AG04449 (cell line): ENCODE data around the gene ANKRD29.

Experiments used
- CTCF ChIA-PET: fragments of 350-600 bp; formaldehyde crosslinking; extraction: SDS; loops from one replicate; lab custom pipeline; 2021; ENCODE audit warnings: antibody characterized with exemption; lab: Yijun Ruan, JAX
- POLR2A ChIA-PET: fragments of 400-600, 350-600 bp; formaldehyde crosslinking; extraction: SDS; loops from one replicate; lab custom pipeline; 2020; ENCODE audit warnings: antibody characterized with exemption, inconsistent platforms; lab: Yijun Ruan, JAX
- DNase-seq: peaks from one replicate; pipeline ENCODE4 v3.0.0-alpha.2; 2010; ENCODE audit warnings: low read depth, low spot score
- H3K4me3 ChIP-seq: 2 replicates; pipeline ENCODE4 v1.5.1; 2011; ENCODE audit warnings: low read depth, mild to moderate bottlenecking, control low read depth, low read length
- TF ChIP-seq, protein P1 (sequence below): IDR thresholded peaks from one replicate; pipeline ENCODE4 v1.5.1; 2011; ENCODE audit warnings: mild to moderate bottlenecking, moderate library complexity, low read length, control low read depth, inconsistent platforms; ENCODE audit not compliant: insufficient read depth; ENCODE audit errors: missing control alignments

Gene ANKRD29

DNA sequence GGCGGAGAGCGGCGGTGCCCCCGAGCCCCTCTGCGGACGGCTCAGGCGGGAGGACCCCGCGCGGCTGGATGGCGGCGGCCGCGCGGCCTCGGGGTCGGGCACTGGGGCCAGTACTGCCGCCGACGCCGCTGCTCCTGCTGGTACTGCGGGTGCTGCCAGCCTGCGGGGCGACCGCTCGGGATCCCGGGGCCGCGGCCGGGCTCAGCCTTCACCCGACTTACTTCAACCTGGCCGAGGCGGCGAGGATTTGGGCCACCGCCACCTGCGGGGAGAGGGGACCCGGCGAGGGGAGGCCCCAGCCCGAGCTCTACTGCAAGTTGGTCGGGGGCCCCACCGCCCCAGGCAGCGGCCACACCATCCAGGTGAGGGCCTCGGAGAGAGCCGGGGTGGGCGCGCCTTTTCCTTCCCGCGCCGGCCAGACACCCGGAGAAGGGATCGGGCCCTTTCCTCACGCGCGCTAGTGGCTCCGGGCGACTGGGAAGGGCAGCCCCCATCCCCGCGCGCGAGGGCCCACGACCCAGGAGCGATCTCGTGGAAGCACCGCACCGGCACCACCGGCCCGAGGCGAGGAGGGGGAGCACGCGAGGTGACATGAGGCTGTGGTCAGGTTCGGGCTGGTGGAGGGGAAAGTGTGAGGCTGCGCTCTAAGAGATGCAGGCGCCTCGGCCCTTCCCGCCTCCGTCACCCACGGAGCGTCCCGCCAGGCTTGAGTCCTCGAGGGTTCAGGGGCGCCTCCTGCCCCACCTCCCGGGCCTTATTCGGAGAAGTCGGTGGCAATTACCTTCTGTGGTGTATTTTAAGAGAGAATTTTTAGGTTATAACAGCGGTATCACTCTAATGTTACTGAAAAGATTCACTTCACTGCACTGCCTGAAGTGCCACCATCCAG, 27.1 kb upstream of the ANKRD29 start:
- peak overlapping the region; percentile 52 for H3K4me3 ChIP-seq
- DNase-seq, result no peak
- CTCF ChIA-PET, result interaction anchor here (1.9 kb wide), 1 partner anchor 13 kb away, joined by 9 read pairs; no protein-coding TSS in a partner anchor
- POLR2A ChIA-PET, result no interaction called here
- TF ChIP-seq, protein P1, sequence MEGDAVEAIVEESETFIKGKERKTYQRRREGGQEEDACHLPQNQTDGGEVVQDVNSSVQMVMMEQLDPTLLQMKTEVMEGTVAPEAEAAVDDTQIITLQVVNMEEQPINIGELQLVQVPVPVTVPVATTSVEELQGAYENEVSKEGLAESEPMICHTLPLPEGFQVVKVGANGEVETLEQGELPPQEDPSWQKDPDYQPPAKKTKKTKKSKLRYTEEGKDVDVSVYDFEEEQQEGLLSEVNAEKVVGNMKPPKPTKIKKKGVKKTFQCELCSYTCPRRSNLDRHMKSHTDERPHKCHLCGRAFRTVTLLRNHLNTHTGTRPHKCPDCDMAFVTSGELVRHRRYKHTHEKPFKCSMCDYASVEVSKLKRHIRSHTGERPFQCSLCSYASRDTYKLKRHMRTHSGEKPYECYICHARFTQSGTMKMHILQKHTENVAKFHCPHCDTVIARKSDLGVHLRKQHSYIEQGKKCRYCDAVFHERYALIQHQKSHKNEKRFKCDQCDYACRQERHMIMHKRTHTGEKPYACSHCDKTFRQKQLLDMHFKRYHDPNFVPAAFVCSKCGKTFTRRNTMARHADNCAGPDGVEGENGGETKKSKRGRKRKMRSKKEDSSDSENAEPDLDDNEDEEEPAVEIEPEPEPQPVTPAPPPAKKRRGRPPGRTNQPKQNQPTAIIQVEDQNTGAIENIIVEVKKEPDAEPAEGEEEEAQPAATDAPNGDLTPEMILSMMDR, result no peak

DNA sequence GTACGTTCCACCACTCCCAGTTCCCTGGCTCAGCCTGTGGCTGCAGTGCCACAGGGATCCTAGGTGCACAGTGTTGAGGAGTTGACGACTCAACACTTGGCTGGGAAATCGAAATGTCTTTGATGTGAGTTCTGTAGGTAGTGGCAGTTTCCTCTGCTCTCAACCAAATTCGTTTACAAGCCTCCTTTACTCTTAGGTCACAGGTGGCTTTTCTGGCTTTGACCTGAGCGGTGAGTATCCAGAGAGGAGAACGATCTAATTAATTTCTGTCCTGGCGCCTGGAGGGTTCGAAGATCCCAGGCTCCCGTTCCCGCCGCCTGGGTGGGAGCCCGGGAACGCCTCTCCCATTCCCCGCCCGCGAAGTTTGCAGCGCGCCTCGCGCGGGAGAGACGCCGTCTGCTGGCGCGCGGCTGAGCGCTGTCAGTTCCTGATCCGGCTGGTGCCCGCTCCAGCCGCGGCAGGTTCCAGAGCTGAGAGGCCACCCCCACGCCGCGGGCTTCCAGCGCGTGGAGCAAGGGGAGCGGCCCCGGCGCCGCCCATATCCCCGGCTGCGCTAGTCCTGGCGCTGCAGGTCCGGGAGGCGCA, 26.4 kb upstream of the ANKRD29 start, which contains the start of gene LAMA3:
LAMA3 (plus strand) TSS at position 423 of the 585 bp plus-strand sequence. CDS start 231 bp downstream, outside the sequence.
- DNase-seq, result no peak
- TF ChIP-seq, protein P1, result peak; percentile 23
- ChIA-PET CTCF (interaction anchor here (1.9 kb wide), 1 partner anchor 14 kb away, joined by 9 read pairs; no protein-coding TSS in a partner anchor), POLR2A (no interaction called here)
- H3K4me3 ChIP-seq, result peak within 1 kb of the TSS; percentile 52

DNA sequence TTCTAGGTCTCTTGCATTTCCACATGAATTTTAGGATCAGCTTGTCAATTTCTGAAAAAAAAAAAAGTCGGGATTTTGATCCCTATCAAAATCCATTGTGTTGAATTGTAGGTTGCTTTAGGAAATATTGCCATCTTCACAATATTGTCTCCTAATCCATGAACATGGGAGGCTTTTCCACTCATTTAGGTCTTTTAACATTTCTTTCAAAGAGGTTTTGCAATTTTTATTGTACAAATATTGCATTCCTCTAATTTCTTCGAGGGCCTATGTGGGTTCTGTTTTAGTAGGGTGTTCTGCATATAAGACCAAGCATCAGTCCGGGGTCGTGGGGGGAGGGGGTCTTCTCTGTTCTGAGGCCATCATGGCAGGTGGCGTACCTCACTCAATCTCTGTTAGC, 25.8 kb upstream of the ANKRD29 start:
- CTCF ChIA-PET, result interaction anchor here (1.9 kb wide), 1 partner anchor 14 kb away, joined by 9 read pairs; no protein-coding TSS in a partner anchor
- no peak for DNase-seq
- H3K4me3 ChIP-seq, result no peak overlapping the region
- TF ChIP-seq, protein P1, result no peak
- POLR2A ChIA-PET, result no interaction called here

DNA sequence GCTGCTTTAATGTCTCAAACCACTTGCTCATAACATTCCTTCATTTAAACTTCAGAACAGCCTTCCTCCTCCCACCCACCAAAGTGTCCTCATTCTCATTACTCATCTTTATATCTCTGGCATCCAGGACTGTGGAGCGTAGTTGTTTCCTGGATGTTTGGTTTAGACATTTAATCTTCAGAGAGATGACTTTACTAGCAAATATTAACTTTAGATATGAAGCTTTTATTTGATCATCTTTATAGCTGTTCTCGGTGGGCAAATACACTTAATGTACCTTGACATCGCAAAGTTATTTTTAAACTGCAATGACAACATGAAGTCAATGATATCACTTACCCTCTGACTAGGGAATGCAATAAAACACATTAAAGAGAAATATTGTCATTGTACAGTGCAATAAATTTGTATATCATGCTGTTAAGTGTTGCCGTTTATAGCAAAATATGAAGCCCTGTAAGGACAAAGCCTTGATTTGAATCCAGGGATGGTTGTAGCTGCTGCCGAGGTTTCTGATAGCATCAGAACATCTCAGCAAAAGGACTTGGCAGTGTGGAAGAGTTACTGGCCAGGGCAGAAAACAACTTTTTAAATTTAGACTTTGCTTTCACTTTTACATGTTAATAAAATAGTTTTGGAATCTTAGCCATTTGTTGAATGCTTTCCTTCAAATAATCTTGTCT, 21.9 kb upstream of the ANKRD29 start:
- POLR2A ChIA-PET, result no interaction called here
- CTCF ChIA-PET, result interaction anchor here (0.8 to 1.7 kb wide), 2 partner anchors 20 to 60 kb away, joined by 3 to 5 read pairs; no protein-coding TSS in a partner anchor
- no peak for DNase-seq
- TF ChIP-seq, protein P1, result no peak
- H3K4me3 ChIP-seq, result no peak overlapping the region

DNA sequence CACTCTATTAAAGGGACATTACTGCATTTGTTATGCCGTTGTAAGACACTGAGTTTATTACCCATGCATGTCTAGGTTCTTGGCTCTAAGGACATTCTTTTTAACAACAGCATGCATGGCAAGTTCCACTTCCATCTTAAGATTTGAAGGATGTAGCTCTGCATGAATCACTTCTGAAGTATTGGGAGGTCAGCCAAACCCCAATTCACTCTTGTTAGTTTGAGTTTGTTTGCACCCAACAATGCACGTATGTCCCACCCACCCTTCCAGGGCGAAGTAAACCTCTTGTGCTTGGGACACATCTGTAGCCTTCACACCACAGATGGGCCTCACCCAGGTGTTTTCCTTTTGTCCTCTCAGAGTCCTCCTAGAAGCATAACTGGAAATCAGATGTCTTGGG, 21.0 kb upstream of the ANKRD29 start:
- ChIA-PET CTCF (interaction anchor here (1.0 to 1.7 kb wide), 2 partner anchors 59 to 62 kb away, joined by 3 to 5 read pairs; no protein-coding TSS in a partner anchor), POLR2A (no interaction called here)
- H3K4me3 ChIP-seq, result no peak overlapping the region
- TF ChIP-seq, protein P1, result no peak
- no peak for DNase-seq
